HG02610 (cell line): Measurements from ENCODE around the gene TAAR2.
"Not testable (repeated sequence)": the region's sequence is repeated elsewhere in the genome, so short reads cannot be mapped to it uniquely, and the experiment has no call there.

Experiments used
- ATAC-seq: cut with Tn5 transposase; IDR thresholded peaks from one replicate; pipeline ENCODE4 v1.9.1; 2021; ENCODE audit warnings: mild to moderate bottlenecking, moderate library complexity; ENCODE audit not compliant: unreplicated experiment

Gene TAAR2

DNA sequence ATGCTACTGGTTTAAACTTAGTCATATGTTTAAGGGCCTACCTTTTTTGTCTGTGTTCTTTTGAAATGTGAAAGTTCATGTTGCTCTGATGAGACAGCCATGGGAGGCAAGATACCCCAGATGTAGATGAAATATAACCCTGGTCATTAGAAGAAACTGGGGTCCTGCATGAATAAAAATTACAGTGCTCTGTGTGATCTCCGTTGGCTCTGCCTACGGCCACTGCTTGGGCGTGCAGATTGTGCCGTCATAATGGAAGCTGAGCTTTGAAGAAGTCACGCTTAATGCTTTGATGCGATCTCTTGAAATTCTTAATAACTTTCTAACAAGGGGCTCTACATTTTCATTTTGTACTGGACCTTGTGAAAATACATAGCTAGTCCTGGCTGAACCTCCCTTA lies at the start of gene TAAR2:
TAAR2 (minus strand) TSS at position 101 of the 400 bp plus-strand sequence; CDS start at position 101, 0 bp downstream.
- ATAC-seq, result no peak

DNA sequence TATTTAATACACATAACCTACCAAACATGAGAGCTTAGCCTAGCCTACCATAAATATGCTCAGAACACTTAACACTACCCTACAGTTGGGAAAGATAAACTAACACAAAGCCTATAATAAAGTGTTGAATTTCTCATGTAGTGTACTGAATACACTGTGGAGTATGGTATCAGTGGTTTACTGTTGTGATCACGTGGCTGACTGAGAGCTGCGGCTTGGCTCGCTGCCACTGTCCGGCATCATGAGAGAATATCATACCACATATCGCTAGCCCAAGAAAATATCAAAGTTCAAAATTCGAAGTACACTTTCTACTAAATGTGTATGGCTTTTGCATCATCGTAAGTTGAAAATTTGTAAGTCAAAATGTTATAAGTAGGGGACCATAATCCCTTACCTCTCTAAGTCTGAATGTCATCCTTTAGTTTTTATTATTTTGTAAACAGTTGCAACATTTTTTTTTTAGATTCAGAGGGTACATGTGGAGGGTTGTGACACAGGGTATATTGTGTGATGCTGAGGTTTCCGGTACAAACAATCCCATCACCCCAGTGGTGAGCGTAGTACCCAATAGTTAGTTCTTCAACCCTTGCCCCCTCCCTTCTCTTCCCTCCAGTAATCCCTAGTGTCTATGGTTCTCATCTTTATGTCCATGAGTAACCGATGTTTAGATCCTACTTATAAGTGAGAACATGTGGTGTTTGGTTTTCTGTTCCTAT lies 49.5 kb upstream of the TAAR2 start:
- no peak for ATAC-seq

- no peak for ATAC-seq
Measured at GRCh38 chr6:132671295-132671694, 47.2 kb upstream of the TAAR2 start.

DNA sequence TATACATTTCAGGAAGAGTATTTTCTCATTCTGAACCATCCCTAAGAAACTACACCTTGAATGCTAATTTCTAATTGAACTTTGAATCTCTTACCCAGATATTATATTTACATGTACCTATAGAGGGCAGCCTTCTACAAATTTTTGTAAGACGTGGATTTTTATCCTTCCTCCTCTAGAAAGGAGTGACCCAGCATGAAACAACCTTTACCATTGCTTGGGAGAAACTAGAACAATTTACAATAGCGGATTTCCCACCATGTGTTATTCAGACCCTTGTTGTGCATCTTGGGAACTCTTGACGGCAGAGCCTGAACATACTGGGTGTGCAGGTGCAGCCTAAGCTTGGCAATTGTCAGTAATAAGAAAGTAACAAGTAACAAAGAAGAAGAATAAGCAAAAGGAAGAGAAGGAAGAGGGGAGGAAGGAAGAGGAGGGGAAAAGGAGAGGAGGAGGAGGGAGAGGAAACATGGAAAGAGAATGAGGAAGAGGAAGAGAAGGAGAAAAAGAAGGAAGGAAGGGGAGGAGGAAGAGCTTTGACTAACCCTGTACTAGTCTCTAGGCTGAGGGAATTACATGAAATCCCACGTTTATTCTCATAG lies 45.7 kb upstream of the TAAR2 start:
- ATAC-seq, result no peak

- no peak for ATAC-seq
Measured at GRCh38 chr6:132666118-132666517, 42.0 kb upstream of the TAAR2 start.

- no peak for ATAC-seq
Measured at GRCh38 chr6:132664309-132665034, 40.4 kb upstream of the TAAR2 start.

- ATAC-seq, result no peak
Measured at GRCh38 chr6:132663661-132664060, 39.6 kb upstream of the TAAR2 start.

DNA sequence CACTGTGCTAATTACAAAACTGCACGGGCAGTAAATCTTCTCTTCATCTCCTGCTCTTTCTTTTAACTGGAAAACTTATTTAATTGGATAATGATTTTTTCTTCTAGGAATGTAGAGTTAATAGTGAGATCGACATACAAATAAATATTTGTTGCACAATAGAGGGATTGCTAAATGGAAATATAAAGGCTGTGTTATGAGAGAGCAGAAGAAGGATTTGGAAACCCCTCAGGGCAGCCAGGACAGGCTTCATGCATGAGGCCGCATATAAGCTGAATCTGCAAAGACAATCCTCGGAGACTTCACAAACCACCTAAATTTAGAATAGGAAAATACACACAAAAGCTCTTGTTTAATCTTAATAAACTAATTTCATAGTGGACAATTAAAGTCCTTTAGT lies 37.8 kb upstream of the TAAR2 start:
- ATAC-seq, result no peak

- no peak for ATAC-seq
Measured at GRCh38 chr6:132659082-132659481, 35.0 kb upstream of the TAAR2 start, which contains the start of gene TAAR1. Gene TAAR1 (minus strand): TSS chr6:132659182. CDS start chr6:132646003, 13,179 bp downstream.

GRCh38 chr6:132651062-132651461 lies 27.0 kb upstream of the TAAR2 start:
- no peak for ATAC-seq

- no peak for ATAC-seq
Measured at GRCh38 chr6:132650429-132650828, 26.4 kb upstream of the TAAR2 start.

GRCh38 chr6:132648828-132649227 lies 24.8 kb upstream of the TAAR2 start:
- no peak for ATAC-seq

DNA sequence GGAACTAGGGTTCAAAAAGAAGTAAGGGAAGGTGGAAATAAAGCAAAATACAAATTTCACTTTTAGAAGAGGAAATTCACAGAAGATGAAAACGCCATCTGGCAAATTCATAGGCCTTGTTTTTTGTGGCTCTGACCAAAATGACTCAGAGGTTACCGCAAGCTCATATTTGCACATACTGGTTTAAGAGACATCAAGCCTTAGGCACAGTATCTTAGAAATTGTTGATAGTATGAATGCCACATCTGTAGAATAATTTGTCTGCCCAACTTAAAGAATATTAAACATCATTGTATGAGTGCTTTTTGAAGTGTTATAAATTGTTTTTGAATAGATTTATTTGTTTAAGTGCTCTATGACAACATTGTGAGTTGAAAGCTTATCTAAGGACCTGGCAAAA lies 24.3 kb upstream of the TAAR2 start:
- peak; percentile 45 for ATAC-seq

DNA sequence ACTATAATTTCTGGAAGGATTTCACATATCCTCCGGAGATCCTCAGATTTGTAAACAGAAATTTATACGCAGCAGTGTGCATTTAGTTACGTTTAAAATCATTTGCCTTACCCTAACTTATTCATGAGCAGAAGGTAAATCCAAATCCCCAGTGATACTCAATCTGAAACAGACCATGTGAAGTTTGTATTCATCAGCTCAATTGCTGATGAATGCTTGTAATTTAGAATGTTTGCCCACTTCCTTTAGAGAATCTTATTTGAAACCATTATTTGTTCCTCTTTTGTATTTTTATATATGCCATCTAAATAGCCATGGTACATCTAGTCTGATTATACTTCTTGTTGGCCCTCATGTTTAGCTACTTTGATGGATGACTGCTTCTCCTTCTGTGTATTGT lies 19.5 kb upstream of the TAAR2 start:
- ATAC-seq, result no peak

DNA sequence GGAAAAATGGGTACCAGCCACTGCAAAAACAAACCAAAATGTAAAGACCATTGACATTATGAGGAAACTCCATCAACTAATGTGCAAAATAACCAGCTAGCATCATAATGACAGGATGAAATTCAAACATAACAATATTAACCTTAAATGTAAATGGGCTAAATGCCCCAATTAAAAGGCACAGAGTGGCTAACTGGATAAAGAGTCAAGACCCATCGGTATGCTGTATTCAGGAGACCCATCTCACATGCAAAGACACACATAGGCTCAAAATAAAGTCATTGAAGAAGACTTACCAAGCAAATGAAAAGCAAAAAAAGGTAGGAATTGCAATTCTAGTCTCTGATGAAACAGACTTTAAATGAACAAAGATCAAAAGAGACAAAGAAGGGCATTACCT lies 13.1 kb upstream of the TAAR2 start:
- ATAC-seq, result not testable (repeated sequence)

DNA sequence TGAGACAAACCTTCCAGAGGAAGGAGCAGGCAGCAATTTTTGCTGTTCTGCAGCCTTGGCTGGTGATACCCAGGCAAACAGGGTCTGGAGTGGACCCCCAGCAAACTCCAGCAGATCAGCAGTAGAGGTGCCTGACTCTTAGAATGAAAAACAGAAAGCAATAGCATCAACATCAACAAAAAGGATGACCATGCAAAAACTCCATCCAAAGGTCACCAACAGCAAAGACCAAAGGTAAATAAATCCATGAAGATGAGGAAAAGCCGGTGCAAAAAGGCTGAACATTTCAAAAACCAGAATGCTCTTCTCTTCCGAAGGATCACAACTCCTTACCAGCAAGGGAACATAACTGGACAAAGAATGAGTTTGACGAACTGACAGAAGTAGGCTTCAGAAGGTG lies 11.8 kb upstream of the TAAR2 start:
- not testable (repeated sequence) for ATAC-seq

DNA sequence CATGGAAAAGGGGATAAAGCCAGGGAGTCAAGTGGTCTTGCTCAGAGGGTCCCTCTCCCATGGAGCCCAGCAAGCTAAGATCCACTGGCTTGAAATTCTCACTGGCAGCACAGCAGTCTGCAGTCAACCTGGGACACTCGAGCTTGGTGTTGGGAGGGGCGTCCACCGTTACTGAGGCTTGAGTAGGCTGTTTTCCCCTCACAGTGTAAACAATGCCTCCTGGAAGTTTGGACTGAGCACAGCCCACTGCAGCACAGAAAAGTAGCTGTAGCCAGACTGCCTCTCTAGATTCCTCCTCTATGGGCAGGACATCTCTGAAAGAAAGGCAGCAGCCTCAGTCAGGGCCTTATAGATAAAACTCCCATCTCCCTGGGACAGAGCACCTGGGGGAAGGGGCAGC lies 11.2 kb upstream of the TAAR2 start:
- ATAC-seq, result not testable (repeated sequence)

GRCh38 chr6:132634796-132635195 lies 10.7 kb upstream of the TAAR2 start:
- no peak for ATAC-seq

- no peak for ATAC-seq
Measured at GRCh38 chr6:132633362-132633761, 9.3 kb upstream of the TAAR2 start.

DNA sequence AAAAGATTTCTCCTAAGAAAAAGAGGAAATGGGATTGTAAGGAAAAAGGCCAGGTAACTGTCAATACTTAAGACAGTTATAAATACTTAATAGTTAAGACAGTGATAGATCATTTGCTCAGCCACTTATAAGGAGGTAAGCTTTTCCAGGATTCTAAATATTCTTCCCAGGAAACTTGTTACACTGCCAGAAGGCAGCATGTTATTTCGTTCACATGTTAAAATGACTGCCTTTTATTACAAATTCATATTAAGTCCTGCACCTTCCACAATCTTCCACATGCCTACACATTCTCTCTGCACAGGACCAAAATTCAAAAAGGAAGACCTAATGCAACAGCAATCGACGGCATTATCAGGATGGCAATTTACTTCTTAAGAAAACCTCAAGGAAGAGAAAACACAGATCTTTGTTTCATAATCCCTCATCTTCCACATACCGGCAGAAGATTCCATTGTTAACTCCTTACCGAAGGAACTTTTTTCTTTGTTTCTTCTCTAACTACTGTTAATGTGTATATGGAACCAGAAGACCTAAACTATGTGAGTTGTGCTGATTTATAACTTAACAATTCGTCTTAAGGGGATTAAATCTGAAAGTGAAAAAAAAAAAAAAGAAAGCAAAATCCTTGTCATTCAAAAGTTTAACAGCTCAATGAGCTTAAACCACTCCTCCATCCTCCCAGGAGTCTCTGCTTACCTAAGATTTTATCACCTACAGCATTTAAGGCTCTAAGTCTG lies 799 bp downstream of the TAAR2 start:
- no peak for ATAC-seq

GRCh38 chr6:132616677-132617076 lies 7.4 kb downstream of the TAAR2 start:
- no peak for ATAC-seq
